MCF 10A (cell line): ENCODE results near the gene PTPRT. TPM values are rescaled to one million over a fixed set of nuclear protein-coding genes. Genes with fewer than 3 reads are reported as not detected.

ENCODE experiments used
- BruUV-seq: library from RNA; stranded (reverse); fragments of 400-500 nt; replicated peaks from 2 replicates; lab custom pipeline; 2021; lab: Mats Ljungman, UMichigan
- CTCF ChIA-PET: fragments of 300-600 bp; sonication (Branson Sonifier 250); formaldehyde crosslinking; extraction: SDS; loops from one replicate; lab custom pipeline; 2021; ENCODE audit warnings: antibody characterized with exemption, inconsistent platforms; lab: Yijun Ruan, JAX
- POLR2A ChIA-PET: fragments of 300-600, 350-650 bp; sonication (Branson Sonifier 250); formaldehyde crosslinking; extraction: SDS; loops from one replicate; lab custom pipeline; 2020; ENCODE audit warnings: antibody characterized with exemption, inconsistent platforms; lab: Yijun Ruan, JAX
- DNase-seq: peaks from one replicate; pipeline ENCODE4 v3.0.0-alpha.2; 2018; ENCODE audit not compliant: unreplicated experiment
- H3K27ac Mint-ChIP-seq: one replicate; pipeline ENCODE4 v1.8.0; 2022; ENCODE audit warnings: mild to moderate bottlenecking, low read depth, mixed read lengths; ENCODE audit not compliant: unreplicated experiment
- H3K27me3 Mint-ChIP-seq: one replicate; pipeline ENCODE4 v1.8.0; 2022; ENCODE audit warnings: mixed read lengths; ENCODE audit not compliant: insufficient read depth, unreplicated experiment
- H3K36me3 Mint-ChIP-seq: one replicate; pipeline ENCODE4 v1.8.0; 2022; ENCODE audit warnings: mild to moderate bottlenecking, moderate library complexity, mixed read lengths; ENCODE audit not compliant: insufficient read depth, unreplicated experiment
- H3K4me1 Mint-ChIP-seq: one replicate; pipeline ENCODE4 v1.8.0; 2022; ENCODE audit warnings: mixed read lengths; ENCODE audit not compliant: insufficient read depth, unreplicated experiment
- H3K4me3 Mint-ChIP-seq: one replicate; pipeline ENCODE4 v1.8.0; 2022; ENCODE audit warnings: mild to moderate bottlenecking, moderate library complexity, mixed read lengths; ENCODE audit not compliant: unreplicated experiment
- H3K9me3 Mint-ChIP-seq: one replicate; pipeline ENCODE4 v1.8.0; 2022; ENCODE audit warnings: mixed read lengths; ENCODE audit not compliant: unreplicated experiment
- CTCF ChIP-seq: fragments of 200-600 bp; IDR thresholded peaks from one replicate; pipeline ENCODE4 v1.8.0; 2022; ENCODE audit warnings: antibody characterized with exemption, mild to moderate bottlenecking; ENCODE audit not compliant: unreplicated experiment
- intact Hi-C: fragments of 100-400 bp; cut with micrococcal nuclease; formaldehyde crosslinking; loops from 2 replicates; pipeline ENCODE4 v1.14.1; 2022
- total RNA-seq: library from RNA; stranded (reverse); gene quantifications from 2 replicates; pipeline ENCODE4 v1.2.3, GENCODE V29; 2022

Gene PTPRT
- total RNA-seq, 1 experiment from 2014 or later = not detected

GRCh38 chr20:42945234-42945994 lies 244.3 kb downstream of the PTPRT start:
- Mint-ChIP-seq H3K27ac (no peak overlapping the region), H3K4me3 (no peak overlapping the region), H3K9me3 (peaks cover 60% of the 10 kb centered on the region), H3K4me1 (no peaks in the 10 kb centered on the region), H3K27me3 (no peaks in the 10 kb centered on the region), H3K36me3 (no peaks in the 10 kb centered on the region)
- intact Hi-C loops = no loop called here
- DNase-seq = no peak
- no peak for TF ChIP-seq CTCF
- no TSS peak for BruUV-seq
- ChIA-PET POLR2A (no interaction called here), CTCF (interaction anchor here (0.5 kb wide), 1 partner anchor 416 kb away, joined by 4 read pairs; no protein-coding TSS in a partner anchor)

- peaks cover 55% of the 10 kb centered on the region for H3K9me3 Mint-ChIP-seq
- intact Hi-C loops = no loop called here
- H3K4me1 Mint-ChIP-seq = no peaks in the 10 kb centered on the region
- H3K27ac Mint-ChIP-seq = no peak overlapping the region
- no peaks in the 10 kb centered on the region for H3K27me3 Mint-ChIP-seq
- no peak overlapping the region for H3K4me3 Mint-ChIP-seq
- ChIA-PET CTCF (interaction anchor here (0.7 kb wide), 1 partner anchor 62 kb away, joined by 7 read pairs; no protein-coding TSS in a partner anchor), POLR2A (no interaction called here)
- no peak for TF ChIP-seq CTCF
- no TSS peak for BruUV-seq
- no peaks in the 10 kb centered on the region for H3K36me3 Mint-ChIP-seq
- DNase-seq = no peak
Observed at GRCh38 chr20:42941629-42942028, 248.1 kb downstream of the PTPRT start.

GRCh38 chr20:42938441-42939205 lies 251.1 kb downstream of the PTPRT start:
- H3K9me3 Mint-ChIP-seq = peaks cover 54% of the 10 kb centered on the region
- H3K27ac Mint-ChIP-seq = no peak overlapping the region
- ChIA-PET POLR2A (no interaction called here), CTCF (interaction anchor here (0.8 kb wide), 1 partner anchor 395 kb away, joined by 3 read pairs; no protein-coding TSS in a partner anchor)
- H3K36me3 Mint-ChIP-seq = no peaks in the 10 kb centered on the region
- no peak overlapping the region for H3K4me3 Mint-ChIP-seq
- H3K27me3 Mint-ChIP-seq = no peaks in the 10 kb centered on the region
- BruUV-seq = no TSS peak
- no peak for TF ChIP-seq CTCF
- no peaks in the 10 kb centered on the region for H3K4me1 Mint-ChIP-seq
- intact Hi-C loops = no loop called here
- DNase-seq = no peak

- peaks cover 60% of the 10 kb centered on the region for H3K9me3 Mint-ChIP-seq
- H3K27me3 Mint-ChIP-seq = no peaks in the 10 kb centered on the region
- ChIA-PET POLR2A (no interaction called here), CTCF (interaction anchor here (0.8 kb wide), 1 partner anchor 23 kb away, joined by 3 read pairs; no protein-coding TSS in a partner anchor)
- no peaks in the 10 kb centered on the region for H3K36me3 Mint-ChIP-seq
- no peak overlapping the region for H3K27ac Mint-ChIP-seq
- DNase-seq = no peak
- no TSS peak for BruUV-seq
- no peak overlapping the region for H3K4me3 Mint-ChIP-seq
- no peak for TF ChIP-seq CTCF
- H3K4me1 Mint-ChIP-seq = no peaks in the 10 kb centered on the region
- intact Hi-C loops = no loop called here
Observed at GRCh38 chr20:42936482-42936881, 253.2 kb downstream of the PTPRT start.
